Measurements from ENCODE around the gene MEIKIN.

DNA sequence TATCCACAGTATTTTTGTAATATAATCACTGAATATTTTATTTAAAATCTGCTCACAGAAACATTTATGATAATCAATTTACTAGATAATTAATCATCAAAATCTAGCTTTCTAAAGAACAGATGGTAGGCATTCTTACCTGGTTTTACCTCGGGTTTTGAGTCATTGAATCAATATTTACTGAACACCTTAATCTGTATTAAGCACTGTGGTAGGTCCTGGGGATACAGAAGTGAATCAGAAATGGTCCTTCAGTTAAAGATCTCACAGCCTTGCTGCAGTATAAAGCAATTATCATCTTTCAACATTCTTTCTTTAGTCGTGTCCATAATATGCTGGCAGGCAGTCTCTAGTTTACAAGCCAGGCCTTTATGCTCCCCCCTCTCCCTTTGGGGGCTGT lies 2.0 kb upstream of the MEIKIN start:
- TF ChIP-seq, protein P1, sequence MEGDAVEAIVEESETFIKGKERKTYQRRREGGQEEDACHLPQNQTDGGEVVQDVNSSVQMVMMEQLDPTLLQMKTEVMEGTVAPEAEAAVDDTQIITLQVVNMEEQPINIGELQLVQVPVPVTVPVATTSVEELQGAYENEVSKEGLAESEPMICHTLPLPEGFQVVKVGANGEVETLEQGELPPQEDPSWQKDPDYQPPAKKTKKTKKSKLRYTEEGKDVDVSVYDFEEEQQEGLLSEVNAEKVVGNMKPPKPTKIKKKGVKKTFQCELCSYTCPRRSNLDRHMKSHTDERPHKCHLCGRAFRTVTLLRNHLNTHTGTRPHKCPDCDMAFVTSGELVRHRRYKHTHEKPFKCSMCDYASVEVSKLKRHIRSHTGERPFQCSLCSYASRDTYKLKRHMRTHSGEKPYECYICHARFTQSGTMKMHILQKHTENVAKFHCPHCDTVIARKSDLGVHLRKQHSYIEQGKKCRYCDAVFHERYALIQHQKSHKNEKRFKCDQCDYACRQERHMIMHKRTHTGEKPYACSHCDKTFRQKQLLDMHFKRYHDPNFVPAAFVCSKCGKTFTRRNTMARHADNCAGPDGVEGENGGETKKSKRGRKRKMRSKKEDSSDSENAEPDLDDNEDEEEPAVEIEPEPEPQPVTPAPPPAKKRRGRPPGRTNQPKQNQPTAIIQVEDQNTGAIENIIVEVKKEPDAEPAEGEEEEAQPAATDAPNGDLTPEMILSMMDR (IDR thresholded peaks at IDR 0.05; ENCODE audit: low read depth, low read length) = no peak
- TF ChIP-seq MAX (IDR thresholded peaks at IDR 0.05; ENCODE audit: low read depth, low read length) (no peak), POLR2A (IDR thresholded peaks at IDR 0.05; ENCODE audit: extremely low read depth, insufficient read length) (no peak), MYC (IDR thresholded peaks at IDR 0.05; ENCODE audit: low read depth, low read length) (no peak)

Data from NB4 (cell line).